Loucy (cell line): ENCODE data around the gene CLDN14.

Experiments
- H2AFZ ChIP-seq: fragments of 200-600 bp; sonication (generic); 2 replicates; pipeline ENCODE4 v1.6.0; 2016; ENCODE audit warnings: antibody characterized with exemption, mild to moderate bottlenecking, low read length, moderate library complexity
- H3F3A ChIP-seq: fragments of 200-600 bp; 2 replicates; pipeline ENCODE4 v1.6.0; 2016; ENCODE audit warnings: antibody characterized with exemption, low read depth, mild to moderate bottlenecking
- H3K27me3 ChIP-seq: fragments of 200-600 bp; sonication (generic); 2 replicates; pipeline ENCODE4 v1.6.1; 2014; ENCODE audit warnings: low read length, mild to moderate bottlenecking; ENCODE audit not compliant: insufficient read depth, poor library complexity, severe bottlenecking
- H3K36me3 ChIP-seq: fragments of 200-600 bp; sonication (generic); 2 replicates; pipeline ENCODE4 v1.6.1; 2016; ENCODE audit warnings: low read length; ENCODE audit not compliant: insufficient read depth
- H3K4me1 ChIP-seq: fragments of 200-600 bp; sonication (generic); 2 replicates; pipeline ENCODE4 v1.5.1; 2014; ENCODE audit warnings: low read length, mild to moderate bottlenecking; ENCODE audit not compliant: insufficient read depth, poor library complexity, severe bottlenecking
- H3K4me2 ChIP-seq: fragments of 200-600 bp; sonication (generic); 2 replicates; pipeline ENCODE4 v1.6.0; 2014; ENCODE audit warnings: antibody characterized with exemption, low read length, low read depth, mild to moderate bottlenecking; ENCODE audit not compliant: poor library complexity, severe bottlenecking
- H3K4me3 ChIP-seq: fragments of 200-600 bp; sonication (generic); 2 replicates; pipeline ENCODE4 v1.5.1; 2014; ENCODE audit warnings: low read length, mild to moderate bottlenecking, mixed read lengths; ENCODE audit not compliant: poor library complexity, severe bottlenecking
- H3K79me2 ChIP-seq: fragments of 200-600 bp; sonication (generic); 2 replicates; pipeline ENCODE4 v1.6.1; 2014; ENCODE audit warnings: low read length; ENCODE audit not compliant: insufficient read depth
- H3K9ac ChIP-seq: fragments of 200-600 bp; sonication (generic); 2 replicates; pipeline ENCODE4 v1.6.0; 2014; ENCODE audit warnings: mild to moderate bottlenecking, low read depth, low read length, moderate library complexity; ENCODE audit not compliant: poor library complexity, severe bottlenecking
- H3K9me2 ChIP-seq: fragments of 200-600 bp; sonication (generic); replicated peaks from 2 replicates; pipeline ENCODE4 v1.6.1; 2016; ENCODE audit warnings: low read depth, low read length, mixed read lengths
- H3K9me3 ChIP-seq: fragments of 200-600 bp; sonication (generic); 2 replicates; pipeline ENCODE4 v1.6.1; 2014; ENCODE audit warnings: mild to moderate bottlenecking, antibody characterized with exemption, low read length, low read depth; ENCODE audit not compliant: insufficient read depth
- H4K20me1 ChIP-seq: fragments of 200-600 bp; sonication (generic); 2 replicates; pipeline ENCODE4 v1.6.0; 2014; ENCODE audit warnings: antibody characterized with exemption, low read length, mild to moderate bottlenecking; ENCODE audit not compliant: insufficient read depth, poor library complexity, severe bottlenecking
- CTCF ChIP-seq: fragments of 200-600 bp; sonication (generic); conservative IDR thresholded peaks from 2 replicates; pipeline ENCODE4 v1.5.1; 2014; ENCODE audit warnings: mild to moderate bottlenecking, antibody characterized with exemption, low read length
- EZH2phosphoT487 ChIP-seq: fragments of 200-600 bp; IDR thresholded peaks from 2 replicates; pipeline ENCODE4 v1.6.1; 2018; ENCODE audit warnings: antibody characterized with exemption, mild to moderate bottlenecking, moderate library complexity, borderline replicate concordance

CLDN14 gene

GRCh38 chr21:36478941-36479340, 981 bp downstream of the CLDN14 start:
- no peaks in the 10 kb centered on the region for H3K79me2 ChIP-seq
- H2AFZ ChIP-seq: no peak overlapping the region
- no peaks in the 10 kb centered on the region for H3K27me3 ChIP-seq
- no peaks in the 10 kb centered on the region for H3K9me2 ChIP-seq
- no peak overlapping the region for H3K9ac ChIP-seq
- TF ChIP-seq EZH2phosphoT487 (no peak), CTCF (peak; percentile 40; the same call in 1 of the 2 replicates)
- no peaks in the 10 kb centered on the region for H3K36me3 ChIP-seq
- no peaks in the 10 kb centered on the region for H3F3A ChIP-seq
- no peaks in the 10 kb centered on the region for H3K4me1 ChIP-seq
- no peaks in the 10 kb centered on the region for H3K9me3 ChIP-seq
- H3K4me2 ChIP-seq: no peak overlapping the region
- H3K4me3 ChIP-seq: no peak overlapping the region
- no peaks in the 10 kb centered on the region for H4K20me1 ChIP-seq

DNA sequence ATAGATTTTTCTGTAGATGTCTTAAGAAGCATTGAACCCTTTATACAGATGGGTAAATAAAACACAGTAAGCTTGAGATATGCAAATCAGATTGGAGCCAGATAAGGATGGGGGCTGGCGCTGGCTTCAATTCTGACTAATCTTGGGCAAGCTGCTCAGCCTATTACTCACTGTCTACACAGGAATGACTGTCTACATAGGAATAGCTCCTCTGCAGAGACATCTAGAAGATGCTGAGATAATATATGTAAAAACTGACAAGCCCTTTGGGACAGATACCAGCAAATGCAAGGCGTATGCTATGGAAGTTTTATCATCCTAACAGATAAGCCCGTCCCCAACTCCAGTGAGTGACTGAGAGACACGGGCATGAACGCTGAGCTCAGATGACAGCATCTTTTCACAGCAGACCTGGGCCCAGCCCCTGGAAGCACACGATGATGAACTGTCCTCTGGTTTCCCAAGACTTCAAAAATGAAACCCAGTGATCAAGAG, 1.7 kb downstream of the CLDN14 start:
- H2AFZ ChIP-seq: no peak overlapping the region
- H3F3A ChIP-seq: no peaks in the 10 kb centered on the region
- no peak overlapping the region for H3K4me2 ChIP-seq
- TF ChIP-seq CTCF (no peak), EZH2phosphoT487 (no peak)
- no peaks in the 10 kb centered on the region for H3K9me3 ChIP-seq
- no peaks in the 10 kb centered on the region for H4K20me1 ChIP-seq
- H3K9ac ChIP-seq: no peak overlapping the region
- H3K4me3 ChIP-seq: no peak overlapping the region
- H3K4me1 ChIP-seq: no peaks in the 10 kb centered on the region
- no peaks in the 10 kb centered on the region for H3K27me3 ChIP-seq
- H3K79me2 ChIP-seq: no peaks in the 10 kb centered on the region
- no peaks in the 10 kb centered on the region for H3K9me2 ChIP-seq
- no peaks in the 10 kb centered on the region for H3K36me3 ChIP-seq

DNA sequence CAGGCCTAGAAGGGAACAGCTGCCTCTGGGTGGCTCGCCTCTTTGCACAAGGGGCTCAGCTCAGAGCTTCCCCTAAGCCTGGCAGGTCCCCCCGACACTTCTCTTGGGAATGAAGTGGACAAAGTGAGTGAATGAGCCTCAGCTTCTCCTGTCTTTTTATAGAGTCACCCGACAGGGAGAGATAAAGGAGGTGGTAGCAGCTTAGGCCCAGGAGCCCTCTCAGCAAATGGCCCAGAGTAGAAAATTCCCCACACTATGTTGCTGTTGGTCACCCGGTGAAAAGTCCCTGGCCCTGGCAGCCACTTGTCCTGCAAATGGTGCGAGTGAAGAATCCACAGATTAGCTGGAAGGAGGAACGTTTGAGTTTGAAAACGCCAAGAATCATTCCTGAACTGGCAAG, 2.4 kb downstream of the CLDN14 start:
- H3K9me2 ChIP-seq: no peaks in the 10 kb centered on the region
- H2AFZ ChIP-seq: no peak overlapping the region
- H3K4me3 ChIP-seq: no peak overlapping the region
- no peak overlapping the region for H3K9ac ChIP-seq
- no peaks in the 10 kb centered on the region for H3K36me3 ChIP-seq
- no peak for TF ChIP-seq CTCF
- no peak for TF ChIP-seq EZH2phosphoT487
- no peaks in the 10 kb centered on the region for H3K79me2 ChIP-seq
- H3K27me3 ChIP-seq: no peaks in the 10 kb centered on the region
- H4K20me1 ChIP-seq: no peaks in the 10 kb centered on the region
- no peaks in the 10 kb centered on the region for H3K9me3 ChIP-seq
- H3K4me1 ChIP-seq: no peaks in the 10 kb centered on the region
- no peak overlapping the region for H3K4me2 ChIP-seq
- no peaks in the 10 kb centered on the region for H3F3A ChIP-seq
